ENCODE measurements around the gene HMCES. TPM values are rescaled to one million over a fixed set of nuclear protein-coding genes. Genes with fewer than 3 reads are reported as not detected.

Gene HMCES
- total RNA-seq, 4 donors from 2014 or later, result 25.3 to 35.7 (median 30.2) TPM

DNA sequence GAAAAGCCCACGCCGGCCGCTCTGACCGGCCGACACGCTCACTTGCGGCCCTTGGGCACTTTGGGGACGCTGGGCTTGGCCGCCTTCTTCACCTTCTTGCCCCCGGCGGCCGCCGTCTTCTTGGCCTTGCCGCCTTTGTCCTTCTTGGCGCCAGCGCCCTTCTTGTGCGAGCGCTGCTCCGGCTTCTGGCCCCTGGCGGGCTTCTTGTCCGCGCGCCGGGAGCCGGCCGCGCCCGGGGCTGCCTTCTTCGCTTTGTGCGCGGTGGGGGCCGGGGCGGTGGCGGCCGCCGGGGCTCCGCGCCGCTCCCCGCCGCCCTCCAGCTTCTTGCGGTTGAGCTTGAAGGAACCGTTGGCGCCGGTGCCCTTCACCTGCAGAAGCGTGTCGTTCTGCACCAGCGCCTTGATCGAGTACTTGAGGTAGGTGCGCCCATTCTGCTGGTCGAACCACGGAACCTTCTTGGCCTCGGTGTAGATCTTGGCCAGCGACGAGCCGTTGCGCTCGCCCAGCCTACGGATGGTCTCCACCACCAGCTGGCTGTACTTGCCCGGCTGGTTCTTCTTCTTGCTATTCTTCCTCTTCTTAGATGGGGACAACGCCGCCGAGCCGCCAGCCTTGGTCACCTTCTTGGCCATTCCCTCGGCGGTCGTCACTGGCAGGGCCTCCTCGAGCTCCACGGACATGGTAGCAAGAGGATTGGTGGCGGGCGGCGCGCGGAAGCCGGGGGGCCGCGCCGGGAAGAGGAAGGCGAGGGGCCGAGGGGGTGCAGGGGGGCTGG, 36.7 kb downstream of the HMCES start:
- TF ChIP-seq POLR2A (IDR thresholded peaks at IDR 0.05) (peak in 1 of 2 donors; percentile 4), POLR2AphosphoS5 (IDR thresholded peaks at IDR 0.05) (peak; percentile 4), EP300 (IDR thresholded peaks at IDR 0.05) (no peak)
- TF ChIP-seq, protein P1, sequence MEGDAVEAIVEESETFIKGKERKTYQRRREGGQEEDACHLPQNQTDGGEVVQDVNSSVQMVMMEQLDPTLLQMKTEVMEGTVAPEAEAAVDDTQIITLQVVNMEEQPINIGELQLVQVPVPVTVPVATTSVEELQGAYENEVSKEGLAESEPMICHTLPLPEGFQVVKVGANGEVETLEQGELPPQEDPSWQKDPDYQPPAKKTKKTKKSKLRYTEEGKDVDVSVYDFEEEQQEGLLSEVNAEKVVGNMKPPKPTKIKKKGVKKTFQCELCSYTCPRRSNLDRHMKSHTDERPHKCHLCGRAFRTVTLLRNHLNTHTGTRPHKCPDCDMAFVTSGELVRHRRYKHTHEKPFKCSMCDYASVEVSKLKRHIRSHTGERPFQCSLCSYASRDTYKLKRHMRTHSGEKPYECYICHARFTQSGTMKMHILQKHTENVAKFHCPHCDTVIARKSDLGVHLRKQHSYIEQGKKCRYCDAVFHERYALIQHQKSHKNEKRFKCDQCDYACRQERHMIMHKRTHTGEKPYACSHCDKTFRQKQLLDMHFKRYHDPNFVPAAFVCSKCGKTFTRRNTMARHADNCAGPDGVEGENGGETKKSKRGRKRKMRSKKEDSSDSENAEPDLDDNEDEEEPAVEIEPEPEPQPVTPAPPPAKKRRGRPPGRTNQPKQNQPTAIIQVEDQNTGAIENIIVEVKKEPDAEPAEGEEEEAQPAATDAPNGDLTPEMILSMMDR (IDR thresholded peaks at IDR 0.05), result peak in 1 of 4 experiments; percentile 3
- peak; percentile 0 for ATAC-seq
- peaks cover 0 to 16% of the 10 kb centered on the region in 2 donors for H3K36me3 ChIP-seq
- H3K4me1 ChIP-seq, result peaks cover 0 to 34% (median 17%) of the 10 kb centered on the region in 3 donors
- 0% methylated on average over 6 to 9 of the region's 80 CpGs for WGBS, 2 donors (ENCODE audit: low coverage in 1 of 2)
- no peaks in the 10 kb centered on the region for H3K9me3 ChIP-seq
- peak overlapping the region; percentile 58 to 97 (median 92) for H3K27ac ChIP-seq
- H3K27me3 ChIP-seq, result no peaks in the 10 kb centered on the region
- H3K4me3 ChIP-seq, result peak overlapping the region; percentile 77 to 99

DNA sequence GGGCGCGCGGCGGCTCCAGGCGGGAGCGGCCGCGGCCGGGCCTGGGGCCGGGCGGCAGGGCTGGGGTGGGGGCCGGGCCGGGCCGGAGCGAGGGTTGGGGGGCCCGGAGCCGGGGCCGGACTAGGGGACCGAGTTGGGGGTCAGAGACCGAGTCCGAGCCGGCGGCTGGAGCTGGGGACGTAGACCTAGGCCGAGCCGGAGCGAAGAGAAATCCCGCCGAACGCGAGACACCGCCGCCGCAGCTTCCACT, 37.3 kb downstream of the HMCES start:
- Histone ChIP-seq H3K27ac (peak overlapping the region; percentile 58 to 97 (median 92)), H3K27me3 (no peaks in the 10 kb centered on the region), H3K9me3 (no peaks in the 10 kb centered on the region), H3K36me3 (peaks cover 0 to 21% of the 10 kb centered on the region in 2 donors), H3K4me3 (peak overlapping the region; percentile 77 to 99), H3K4me1 (peaks cover 0 to 34% (median 17%) of the 10 kb centered on the region in 3 donors)
- TF ChIP-seq POLR2AphosphoS5 (IDR thresholded peaks at IDR 0.05) (no peak), EP300 (IDR thresholded peaks at IDR 0.05) (no peak), POLR2A (IDR thresholded peaks at IDR 0.05) (peak in 1 of 2 donors; percentile 99)
- TF ChIP-seq, protein P1 (IDR thresholded peaks at IDR 0.05), result no peak
- no peak for ATAC-seq
- no CpG with 5 or more reads among the region's 34 CpGs for WGBS, 2 donors (ENCODE audit: low coverage in 1 of 2)

DNA sequence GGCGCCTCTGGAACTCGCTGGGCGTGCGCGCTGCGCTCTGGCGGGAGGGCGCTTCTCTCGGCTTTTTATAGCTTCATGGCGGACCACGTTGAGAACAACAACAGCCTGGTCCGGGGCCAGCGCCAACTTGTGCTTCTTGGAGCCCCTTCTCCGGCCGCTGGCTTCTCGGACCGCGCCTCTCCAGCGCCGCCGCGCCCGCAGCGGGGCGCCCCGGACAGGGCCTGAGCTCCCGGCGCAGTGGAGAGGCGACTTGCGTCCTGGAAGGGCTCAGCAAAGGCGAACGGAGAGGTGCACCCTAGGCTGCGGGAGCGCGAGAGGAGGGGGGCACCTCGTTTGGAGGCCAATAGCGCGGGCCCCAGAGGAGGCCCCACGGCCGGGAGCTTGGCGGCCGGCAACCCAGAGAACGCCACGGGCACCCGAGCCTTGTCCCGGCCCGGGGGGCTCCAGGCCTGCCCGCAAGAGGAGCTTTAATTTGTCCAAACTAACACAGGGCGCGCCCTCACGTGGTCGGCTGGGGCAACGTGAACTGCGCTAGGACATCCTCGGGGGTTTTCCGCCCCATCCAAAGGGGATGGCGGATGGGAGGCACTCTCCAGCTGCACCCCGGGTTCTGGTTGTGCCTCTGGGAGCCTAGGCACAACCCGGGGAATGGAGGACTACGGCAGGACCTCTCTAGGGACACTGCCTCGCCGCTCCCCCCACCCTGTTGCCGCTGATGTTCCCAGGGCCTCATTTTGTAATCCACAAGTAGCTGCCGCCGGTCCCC, 37.8 kb downstream of the HMCES start:
- WGBS, 2 donors (ENCODE audit: low coverage in 1 of 2), result 0% methylated on average over 3 of the region's 65 CpGs; no CpG with 5 or more reads in 1 of the 2 donors
- Histone ChIP-seq H3K36me3 (peaks cover 0 to 27% of the 10 kb centered on the region in 2 donors), H3K4me1 (peaks cover 0 to 34% (median 17%) of the 10 kb centered on the region in 3 donors), H3K9me3 (no peaks in the 10 kb centered on the region), H3K4me3 (peak overlapping the region; percentile 77 to 99), H3K27ac (peak overlapping the region; percentile 58 to 97 (median 92)), H3K27me3 (no peaks in the 10 kb centered on the region)
- TF ChIP-seq EP300 (IDR thresholded peaks at IDR 0.05) (no peak), POLR2AphosphoS5 (IDR thresholded peaks at IDR 0.05) (peak; percentile 100), POLR2A (IDR thresholded peaks at IDR 0.05) (peak in 1 of 2 donors; percentile 100)
- TF ChIP-seq, protein P1 (IDR thresholded peaks at IDR 0.05), result peak in 3 of 4 experiments; percentile 42 to 76 (median 43)
- peak; percentile 49 for ATAC-seq

DNA sequence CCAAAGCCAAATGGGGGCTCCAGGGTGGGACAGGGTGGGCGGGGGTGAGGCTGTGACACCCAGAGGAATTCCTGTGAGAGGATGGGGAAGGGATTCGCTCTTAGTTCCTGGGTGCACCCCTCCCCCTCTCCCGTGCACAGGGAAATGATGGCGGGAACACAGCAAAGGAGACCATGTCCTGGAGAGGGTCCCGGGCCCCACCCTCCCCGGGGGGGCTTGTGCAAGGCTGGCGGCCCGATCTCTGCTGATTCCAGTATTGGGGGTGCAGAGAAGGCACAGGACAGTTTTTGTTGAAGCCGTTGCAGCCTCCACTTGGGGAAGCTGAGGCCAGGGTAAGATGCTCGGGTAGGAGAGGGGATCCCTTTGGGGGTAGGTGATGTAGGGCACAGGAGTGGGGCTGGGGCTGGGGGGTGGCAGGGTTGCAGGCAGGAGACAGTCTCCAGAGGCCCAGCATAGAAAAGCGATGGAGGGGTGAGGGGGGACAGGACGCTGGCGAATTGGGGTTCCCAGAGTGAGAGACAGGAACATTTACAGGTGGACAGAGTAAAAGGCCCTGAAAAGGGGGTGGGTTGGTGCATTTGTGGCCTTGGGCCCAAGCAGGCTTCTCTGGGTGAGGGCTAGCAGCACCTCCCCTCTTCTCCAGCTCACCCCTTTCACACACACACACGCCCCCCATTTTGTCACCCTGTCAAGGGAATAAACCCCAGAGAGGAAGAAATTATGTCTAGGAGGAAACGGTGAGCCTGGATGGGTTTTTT, 38.5 kb downstream of the HMCES start:
- H3K27me3 ChIP-seq, result no peaks in the 10 kb centered on the region
- peaks cover 0 to 34% (median 17%) of the 10 kb centered on the region in 3 donors for H3K4me1 ChIP-seq
- H3K27ac ChIP-seq, result peak overlapping the region; percentile 58 to 97 (median 92)
- peaks cover 0 to 34% of the 10 kb centered on the region in 2 donors for H3K36me3 ChIP-seq
- ATAC-seq, result no peak
- peak overlapping the region; percentile 77 to 99 for H3K4me3 ChIP-seq
- TF ChIP-seq, protein P1 (IDR thresholded peaks at IDR 0.05), result no peak
- TF ChIP-seq EP300 (IDR thresholded peaks at IDR 0.05), result no peak
- no peak for TF ChIP-seq POLR2AphosphoS5 (IDR thresholded peaks at IDR 0.05)
- TF ChIP-seq POLR2A (IDR thresholded peaks at IDR 0.05), result no peak
- WGBS, 2 donors (ENCODE audit: low coverage in 1 of 2), result 27 to 33% methylated on average over 6 to 10 of the region's 15 CpGs
- no peaks in the 10 kb centered on the region for H3K9me3 ChIP-seq

Measured in gastroesophageal sphincter (tissue), 4 donors.